Stimulated activated CD4-positive, alpha-beta T cell treated with anti-CD3 and anti-CD28 coated beads, Interleukin-12 subunit alpha, Interleukin-12 subunit beta, amount 100 ng/mL, for 48 hours (primary cell): ENCODE measurements around the gene PNPLA2.

Experiments
- DNase-seq, 3 donors: peaks; one replicate each; pipeline ENCODE4 v3.0.0-alpha.2; 2020; ENCODE audit warnings: low read depth in 2 of 3, low spot score in 1 of 3

The PNPLA2 gene

DNA sequence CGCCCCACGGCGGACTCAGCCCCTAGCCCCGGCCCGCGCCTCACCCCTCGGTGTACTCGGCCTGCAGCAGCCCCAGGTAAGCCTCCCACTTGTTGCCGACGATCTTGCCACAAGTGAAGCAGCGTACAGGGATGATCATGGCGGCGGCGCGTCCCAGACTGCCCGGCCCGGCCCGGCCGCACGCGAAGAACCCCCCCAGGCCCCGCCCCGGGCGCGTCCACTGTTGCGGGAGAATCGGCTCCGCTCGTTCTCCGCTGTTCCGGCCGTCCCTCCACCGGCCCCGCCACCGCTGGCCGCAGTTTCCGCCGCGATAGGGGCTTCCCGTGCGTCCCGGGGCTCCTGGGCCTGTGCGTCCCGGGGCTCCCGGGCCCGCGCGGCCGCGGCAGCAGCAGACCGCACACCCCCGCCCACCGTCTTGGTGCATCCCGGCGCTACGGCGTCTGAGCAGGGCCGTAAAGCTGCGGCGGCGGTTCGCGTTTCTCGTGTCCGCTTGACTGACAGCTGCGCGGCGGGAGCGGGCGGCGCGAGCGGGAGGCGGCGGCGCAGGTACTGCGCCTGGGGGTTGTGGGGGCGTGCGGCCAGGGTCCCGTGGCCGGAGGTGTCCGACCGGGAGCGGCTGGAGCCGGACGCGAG, 23.8 kb downstream of the PNPLA2 start, which contains the start of the genes POLR2L and TSPAN4:
TSS of gene POLR2L (minus strand) at position 160 of the 633 bp plus-strand sequence. CDS start at position 139, 21 bp downstream.
TSS of gene TSPAN4 (plus strand) at position 483 of the 633 bp plus-strand sequence. CDS start 7,453 bp downstream, outside the sequence.
- peak; percentile 77 to 87 (median 81) for DNase-seq

DNA sequence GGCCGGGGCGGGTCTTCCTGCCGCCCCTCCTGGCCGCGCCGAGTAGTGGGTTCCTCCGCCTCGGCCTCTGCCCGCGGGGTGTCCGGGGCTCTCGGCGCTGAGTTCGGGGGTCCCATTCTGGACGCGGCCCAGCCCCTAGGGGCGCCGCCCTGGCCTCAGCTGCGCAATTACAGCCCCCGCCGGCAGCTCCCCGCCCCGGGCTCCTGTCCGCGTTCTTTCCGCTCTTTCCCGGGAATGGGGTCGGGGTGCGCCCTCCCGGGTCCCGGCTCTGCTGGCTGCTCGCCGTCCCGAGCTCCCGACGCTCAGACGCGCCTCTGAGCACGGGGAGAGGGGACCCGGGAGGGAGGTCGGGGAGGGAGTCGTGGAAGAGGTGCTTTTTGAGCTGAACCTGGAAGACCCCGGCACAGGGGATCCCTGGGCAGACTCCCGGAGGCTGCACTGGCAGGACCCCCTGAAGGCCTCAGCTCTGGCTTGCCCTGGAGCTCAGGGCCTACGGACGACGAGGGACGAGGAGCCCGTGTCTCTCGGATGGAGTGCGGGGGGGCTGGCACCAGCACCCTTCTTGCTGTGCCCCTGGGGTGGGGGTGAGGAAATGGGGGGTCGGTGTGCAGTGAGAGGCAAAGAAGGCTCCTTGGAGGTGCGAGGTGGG, 24.5 kb downstream of the PNPLA2 start:
- no peak for DNase-seq

DNA sequence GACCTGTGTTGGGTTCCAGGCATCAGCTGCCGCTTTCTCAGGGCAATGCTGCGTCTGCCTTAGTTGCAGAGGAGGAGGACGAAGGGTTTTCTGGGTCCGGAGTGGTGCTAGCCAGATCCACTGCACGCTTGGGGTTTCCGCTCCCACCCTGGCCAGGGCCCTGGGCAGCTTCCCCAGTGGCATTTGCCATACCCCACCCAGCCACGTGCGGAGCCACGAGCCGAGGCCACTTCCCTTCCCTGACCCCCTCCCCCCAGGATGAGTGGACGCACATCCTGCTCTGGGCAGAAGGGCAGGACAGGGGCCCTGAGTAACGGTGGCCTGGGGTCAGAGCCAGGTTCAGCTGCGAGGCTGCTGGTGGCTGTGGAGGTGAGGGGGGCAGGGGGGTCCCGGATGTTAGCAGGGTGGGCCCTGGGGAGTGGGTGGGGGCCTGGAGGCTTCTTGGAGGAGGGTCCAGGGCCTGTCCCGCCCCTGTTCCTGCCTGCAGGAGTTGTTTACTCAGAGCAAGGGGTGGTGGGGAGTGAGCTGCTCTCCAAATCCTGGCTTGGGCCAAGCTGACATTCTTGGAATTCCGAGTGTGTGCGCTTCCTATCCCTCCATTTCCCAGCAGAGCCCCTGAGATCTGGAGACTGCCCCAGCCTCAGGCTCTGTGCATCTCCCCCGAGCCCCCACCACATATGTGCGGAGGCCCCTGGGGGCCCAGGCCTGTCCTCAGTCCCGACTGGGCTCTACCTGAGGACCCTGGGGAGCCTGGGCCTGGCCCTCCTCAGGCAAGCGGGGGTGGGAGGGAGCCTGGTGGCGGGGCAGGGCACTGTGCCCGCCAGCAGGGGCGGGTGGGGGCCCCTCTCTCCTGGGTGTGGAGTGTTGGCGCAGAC, 25.3 kb downstream of the PNPLA2 start:
- no peak for DNase-seq

DNA sequence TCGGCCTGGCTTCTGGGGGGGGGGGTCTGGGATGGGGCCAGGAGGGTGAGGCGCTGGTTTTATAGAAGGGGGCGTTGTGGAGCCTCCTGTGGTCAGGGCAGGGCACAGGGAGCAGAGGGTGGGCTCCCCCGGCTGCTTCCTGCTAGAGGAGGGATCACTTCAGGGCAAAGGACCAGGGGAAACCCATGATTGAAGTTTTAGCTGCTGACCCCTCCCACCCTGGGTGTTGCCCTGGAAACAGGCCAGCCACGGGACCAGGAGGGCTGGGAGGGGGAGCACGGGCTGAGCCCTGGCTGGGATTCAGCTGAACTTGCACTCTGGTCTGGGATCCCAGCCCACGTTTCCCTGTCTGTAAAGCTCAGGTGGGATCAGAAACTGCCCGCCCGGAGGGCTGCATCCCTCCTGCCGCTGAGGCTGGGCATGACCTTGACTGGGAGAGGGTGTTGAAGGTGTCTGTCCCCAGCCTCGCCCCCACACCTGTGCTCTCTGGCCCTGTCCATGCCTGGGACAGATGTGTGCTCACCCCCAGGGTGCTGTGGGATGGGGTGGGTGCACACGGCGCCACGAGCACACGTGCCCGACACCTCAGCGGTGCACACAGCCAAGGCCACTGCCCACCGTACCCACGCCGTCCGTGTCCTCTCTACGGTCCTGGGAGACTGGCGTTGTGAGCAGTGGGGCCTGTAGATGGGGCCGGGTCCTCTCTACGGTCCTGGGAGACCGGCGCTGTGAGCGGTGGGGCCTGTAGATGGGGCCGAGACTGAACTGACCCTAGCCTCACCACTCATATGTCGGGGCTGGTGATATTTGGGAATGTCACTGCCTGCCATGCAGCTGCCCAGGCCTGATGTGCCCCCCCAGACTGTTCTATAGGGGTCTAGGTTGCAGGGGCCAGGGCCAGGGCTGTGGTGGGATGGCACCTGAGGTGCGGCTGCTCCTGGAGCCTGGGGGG, 26.3 kb downstream of the PNPLA2 start:
- DNase-seq, result no peak

DNA sequence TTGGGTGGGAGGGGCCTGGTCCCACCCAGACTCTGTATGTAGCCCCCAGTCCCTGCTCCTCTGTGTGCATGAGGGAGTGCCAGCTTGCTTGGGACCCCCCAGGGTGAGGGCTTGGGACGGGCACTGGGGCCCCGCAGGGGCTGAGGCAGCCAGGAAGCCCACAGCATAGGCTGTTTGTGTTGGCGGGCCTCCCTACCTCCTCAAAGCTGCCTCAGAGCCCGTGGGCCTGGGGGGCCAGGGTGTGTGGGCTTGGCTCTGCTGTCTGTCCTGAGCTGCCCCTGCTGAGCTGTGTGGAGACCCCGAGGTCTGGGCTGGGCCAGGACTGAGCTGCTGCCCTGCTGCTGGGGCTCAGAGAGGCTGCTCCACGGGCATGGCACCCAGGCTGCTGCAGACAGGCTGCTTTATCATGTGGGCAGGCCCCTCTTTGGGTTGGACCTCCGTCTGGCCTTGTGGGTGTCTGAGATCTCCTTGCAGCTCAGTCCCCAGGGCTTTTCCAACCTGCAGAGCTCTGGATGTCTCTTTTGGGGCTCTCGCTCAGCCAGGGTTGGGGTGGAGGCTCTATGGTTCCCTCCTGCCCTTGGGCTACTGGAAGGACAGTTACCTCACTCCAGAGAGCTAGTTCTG, 27.3 kb downstream of the PNPLA2 start:
- DNase-seq, result no peak

DNA sequence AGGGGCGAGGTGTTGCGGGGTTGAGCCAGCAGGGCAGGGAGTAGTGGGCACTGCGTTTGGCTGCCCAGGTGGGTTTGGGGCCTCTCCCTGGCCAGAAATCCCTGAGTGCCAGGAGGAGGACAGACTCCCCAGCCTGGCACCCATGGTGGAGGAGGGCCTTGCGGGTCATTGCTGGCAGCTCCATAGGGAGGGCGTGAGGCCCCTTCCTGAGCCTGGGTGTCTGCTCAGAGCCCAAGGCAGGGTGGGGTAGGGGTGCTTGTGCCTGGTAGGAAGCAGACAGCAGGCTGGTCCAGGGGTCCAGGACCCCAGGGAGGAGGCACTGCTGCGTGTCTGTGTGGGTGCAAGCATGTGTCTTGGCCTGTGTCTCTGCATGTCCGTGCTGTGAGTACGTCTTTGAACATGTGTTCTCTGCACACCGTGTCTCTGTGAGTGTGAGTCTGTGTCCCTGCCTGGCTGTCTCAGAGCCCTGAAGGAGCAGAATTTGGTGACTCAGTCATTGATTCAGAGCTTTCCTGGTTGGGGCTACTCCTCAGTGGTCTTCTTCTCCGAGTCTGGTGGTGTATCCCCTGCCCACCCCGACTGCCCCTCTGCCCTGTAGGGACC, 27.9 kb downstream of the PNPLA2 start:
- no peak for DNase-seq

DNA sequence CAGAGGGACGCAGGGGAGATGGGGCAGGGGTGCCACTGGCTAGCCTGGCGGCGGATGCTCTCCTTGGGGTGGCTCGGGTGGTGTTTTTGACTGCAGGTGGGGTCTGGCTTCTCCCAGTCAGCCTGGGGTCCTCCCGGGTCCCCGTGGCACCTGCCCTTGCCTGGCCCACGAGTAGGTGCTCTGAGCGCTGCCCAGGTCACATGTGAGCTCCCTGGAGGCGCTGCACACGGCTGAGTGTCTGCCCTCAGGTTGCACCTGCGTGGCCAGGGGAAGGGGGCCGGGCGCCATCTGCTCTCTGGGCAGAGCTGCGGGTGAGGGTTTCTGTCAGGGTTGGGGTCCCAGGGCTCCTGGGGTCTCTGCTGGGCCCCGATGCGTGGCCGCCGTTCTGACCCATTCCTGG, 29.2 kb downstream of the PNPLA2 start:
- DNase-seq, result no peak

DNA sequence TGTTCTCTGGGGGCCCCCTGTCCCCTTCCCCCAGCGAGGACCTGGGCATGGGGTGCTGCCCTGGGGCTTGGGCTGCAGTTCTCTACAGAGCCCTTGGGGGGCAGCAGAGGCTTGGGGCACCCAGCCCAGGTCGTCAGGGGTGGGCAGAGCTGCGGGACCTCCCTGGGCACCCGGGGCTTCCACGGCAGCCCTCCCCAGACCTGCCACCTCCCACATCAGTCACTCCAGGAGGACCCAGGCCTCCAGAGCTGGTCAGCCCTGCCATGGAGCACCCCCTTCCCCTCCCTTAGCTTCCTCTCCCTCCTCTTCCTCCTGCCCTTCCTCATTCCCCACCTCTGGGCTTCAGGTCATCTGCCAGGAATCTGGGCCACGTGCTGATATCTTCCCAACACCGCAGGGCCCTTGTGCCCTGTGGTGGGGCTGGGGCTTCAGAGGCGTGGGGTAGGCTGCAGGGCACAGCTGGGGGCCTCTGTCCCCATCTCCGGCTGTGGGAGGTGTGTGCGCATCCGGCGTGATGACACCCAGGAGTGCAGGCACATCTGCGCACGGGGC, 29.7 kb downstream of the PNPLA2 start:
- DNase-seq, result peak in 2 of 3 donors; percentile 56 to 70

DNA sequence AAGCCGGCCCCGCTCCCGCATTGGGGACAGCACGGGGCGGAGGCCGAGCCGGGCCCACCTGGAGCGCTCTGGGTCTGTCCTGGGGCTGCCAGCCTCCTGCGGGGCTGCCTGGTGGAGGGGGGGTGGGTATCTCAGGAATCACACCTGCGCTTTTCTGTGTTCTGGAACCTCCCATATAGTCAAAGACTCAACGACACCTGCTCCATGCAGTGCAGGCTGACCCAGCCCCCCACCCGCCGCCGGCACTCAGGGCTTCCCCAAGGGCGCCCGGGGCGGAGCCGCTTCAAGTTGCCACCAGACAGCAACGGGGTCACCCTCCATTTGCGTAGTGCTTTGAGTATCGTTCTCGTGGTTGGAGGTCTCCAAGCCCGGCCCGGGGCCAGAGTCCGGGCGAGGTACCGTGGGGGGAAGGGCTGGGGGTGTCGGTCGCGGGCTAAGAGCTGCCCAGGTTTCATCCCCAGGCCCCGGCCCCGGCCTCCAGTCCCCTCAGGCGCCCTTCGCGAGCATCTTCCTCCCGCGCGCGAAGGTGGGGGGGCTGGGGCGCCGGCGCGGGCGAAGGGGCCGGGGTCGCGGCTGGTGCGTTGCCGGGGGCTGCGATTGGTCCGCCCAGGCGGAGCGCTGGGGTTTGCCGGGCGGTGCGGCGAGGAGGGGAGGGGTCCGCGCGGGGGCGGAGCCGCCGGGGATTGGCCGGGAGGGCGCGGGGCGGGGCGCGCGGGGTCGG, 30.6 kb downstream of the PNPLA2 start:
- no peak for DNase-seq

DNA sequence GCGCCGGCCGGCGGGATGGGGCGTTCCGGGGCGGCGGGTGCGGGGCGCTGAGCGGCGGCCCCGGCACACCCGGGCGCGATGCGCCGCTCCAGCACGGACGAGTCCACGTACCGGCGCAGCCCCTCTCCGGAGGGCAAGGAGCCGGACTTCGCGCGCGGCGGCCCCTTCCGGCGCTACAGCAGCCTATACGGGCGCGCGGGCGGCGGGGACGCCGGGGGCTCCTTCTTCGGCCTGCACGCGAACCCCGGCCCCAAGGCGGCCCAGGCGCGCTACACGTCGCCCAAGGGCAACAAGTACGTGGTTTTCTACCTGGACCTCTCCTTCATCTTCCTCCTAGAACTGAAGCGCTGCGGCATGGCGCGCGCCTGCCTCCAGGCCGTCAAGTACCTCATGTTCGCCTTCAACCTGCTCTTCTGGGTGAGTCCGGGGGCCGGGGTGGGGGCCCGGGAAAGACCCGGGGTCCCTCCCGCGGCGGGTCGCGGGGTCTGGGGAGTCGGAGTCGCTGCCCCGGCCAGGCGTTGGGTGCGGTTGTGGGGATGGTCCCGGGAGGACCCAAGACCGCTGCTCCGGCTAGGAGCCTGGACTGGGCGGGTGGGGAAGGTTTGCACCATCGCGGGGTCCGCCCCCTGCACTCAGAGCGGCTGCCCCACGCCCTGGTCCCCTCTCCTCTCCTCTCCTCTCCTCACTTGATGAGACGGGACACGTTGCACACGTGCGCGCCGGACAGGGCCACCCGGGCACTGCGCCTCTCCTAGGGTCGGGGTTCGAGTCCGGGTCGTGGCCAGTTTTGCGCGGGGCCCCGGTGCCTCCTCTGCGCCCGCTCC, 31.4 kb downstream of the PNPLA2 start:
- no peak for DNase-seq

DNA sequence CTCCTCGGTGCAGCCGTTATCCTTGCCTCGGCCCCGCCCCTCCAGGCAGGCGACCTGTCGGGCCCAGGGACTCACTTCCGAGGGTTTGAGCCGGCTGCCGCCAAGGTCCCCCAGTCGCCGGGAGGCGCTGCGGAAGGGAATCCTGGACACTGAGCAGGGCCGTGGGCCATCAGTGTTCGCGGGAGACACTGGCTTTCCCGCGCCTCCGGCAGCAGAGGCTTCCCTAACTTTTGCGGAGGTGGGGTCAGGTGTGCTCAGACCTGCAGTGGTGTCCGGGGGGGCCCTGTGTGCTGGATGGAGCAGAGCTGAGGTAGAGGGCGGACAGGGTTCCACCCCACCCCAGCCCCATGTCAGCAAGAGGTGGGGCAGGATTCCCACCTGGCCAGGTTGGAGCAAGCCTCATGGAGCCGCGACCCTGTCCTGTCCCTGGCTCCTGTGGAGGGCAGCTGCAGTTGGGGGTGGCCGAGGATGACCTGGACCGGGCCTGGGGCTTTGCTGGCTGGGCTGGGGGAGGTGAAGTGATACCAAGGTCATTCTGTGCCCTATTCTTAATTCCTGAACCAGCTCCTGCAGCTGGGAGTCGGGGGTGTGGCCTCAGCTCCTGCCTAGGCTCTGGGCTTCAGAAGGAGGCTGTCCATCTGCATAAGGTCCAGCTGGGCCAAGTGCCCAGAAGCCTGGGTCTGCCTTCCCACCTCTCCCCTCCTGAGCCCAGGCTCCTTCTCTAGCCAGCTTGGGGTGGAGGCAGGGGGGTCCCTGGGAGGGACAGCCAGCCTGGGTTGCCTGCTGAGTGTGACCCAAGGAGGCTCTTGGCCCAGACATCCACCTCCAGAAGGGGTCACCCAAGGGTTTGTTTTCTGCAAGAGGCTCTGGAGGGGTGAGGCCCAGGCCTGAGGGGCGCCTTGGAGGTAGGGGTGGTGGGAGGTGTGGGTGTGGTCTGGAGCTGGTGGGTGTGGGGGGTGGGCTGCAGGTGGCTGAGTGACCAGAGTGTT, 32.4 kb downstream of the PNPLA2 start:
- no peak for DNase-seq

DNA sequence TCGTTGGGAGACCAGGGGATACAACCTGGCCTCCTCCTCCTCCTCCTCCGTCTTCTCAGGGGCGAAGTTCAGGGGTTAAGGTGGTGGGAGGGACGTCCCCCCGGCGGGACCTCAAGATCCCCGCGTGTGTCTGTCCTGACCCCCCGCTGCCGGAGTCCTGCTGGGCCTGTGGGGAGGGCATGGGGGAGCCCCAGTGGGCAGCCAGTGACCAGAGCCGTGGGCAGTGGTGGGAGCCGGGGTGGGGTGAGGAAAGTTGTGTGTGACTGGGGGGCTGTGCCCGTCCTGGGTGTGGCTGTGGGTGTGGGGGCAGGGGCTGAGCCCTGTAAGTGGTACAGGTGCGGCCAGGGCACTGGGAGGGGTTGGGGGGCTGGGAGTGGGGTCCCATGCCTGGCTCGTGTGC, 34.0 kb downstream of the PNPLA2 start:
- no peak for DNase-seq

DNA sequence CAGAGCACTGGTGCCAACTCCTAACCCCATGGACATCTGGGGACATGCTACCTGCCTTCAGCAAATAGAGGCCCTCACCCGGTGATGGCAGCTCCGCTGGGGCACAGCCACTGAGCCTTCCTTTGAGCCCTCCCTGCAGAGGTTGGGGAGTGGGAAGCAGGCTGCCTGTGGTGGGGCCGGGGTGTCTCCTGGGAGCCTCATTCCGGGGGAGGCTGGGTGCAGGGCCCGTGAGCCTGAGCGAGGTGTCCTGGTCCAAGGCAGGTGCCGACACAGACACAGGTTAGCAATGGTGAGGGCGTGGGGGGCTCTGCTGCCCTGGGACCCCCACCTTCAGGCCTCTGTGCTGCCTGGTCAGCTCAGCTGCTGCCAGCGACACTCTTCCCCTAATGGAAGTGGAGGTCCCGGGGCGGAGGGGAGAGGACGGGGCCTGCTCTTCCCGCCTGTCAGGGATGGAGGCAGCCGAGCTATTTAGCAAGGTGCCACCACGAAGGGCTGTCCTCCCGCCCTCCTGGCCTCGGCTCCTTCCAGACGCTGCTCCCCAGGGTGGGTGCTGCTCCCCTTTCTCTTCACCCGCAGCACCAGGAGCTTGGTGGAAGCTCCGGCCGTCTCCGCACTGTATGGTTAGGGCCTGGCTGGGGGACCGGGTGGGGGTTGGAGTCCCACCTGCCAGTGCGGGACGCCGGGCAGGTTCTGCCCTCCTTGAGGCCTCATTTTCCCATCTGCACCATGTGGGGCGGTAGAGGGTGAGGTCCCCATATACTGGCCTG, 35.2 kb downstream of the PNPLA2 start:
- DNase-seq, result no peak

DNA sequence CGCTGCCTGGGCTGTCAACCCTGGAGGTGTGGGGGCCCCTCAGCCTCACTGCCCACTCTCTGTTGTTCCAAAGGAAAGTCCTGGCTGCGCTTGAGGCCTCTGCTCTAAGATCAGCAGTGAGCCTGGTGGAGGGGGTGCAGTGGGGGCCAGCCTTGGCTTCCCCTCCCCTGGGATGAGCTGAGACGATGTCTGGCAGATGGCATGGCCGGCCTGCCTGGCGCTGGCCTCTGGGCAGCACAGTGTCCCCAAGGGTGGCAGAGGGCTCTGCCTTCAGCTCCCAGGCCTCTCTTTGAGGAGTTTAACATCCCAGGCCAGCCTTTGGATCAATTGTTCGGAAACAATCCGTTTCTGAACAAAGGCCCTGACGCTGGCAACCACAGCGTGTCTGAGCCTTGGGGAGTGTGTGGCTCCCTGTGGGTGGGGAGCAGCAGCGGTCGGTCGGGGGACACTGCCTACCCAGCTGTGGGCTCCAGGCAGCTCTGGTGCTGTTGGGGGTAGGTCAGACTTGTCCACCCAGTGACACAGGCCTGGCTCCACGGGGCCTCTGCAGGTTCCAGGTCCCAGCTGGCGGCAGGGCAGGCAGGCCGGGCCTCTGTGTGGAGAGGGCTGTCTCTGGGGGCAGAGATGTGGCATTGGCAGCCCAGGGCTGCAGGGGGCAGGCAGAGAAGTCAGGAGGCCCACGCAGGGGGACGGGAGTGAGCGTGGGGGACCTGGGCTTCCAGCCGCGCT, 36.1 kb downstream of the PNPLA2 start:
- no peak for DNase-seq

DNA sequence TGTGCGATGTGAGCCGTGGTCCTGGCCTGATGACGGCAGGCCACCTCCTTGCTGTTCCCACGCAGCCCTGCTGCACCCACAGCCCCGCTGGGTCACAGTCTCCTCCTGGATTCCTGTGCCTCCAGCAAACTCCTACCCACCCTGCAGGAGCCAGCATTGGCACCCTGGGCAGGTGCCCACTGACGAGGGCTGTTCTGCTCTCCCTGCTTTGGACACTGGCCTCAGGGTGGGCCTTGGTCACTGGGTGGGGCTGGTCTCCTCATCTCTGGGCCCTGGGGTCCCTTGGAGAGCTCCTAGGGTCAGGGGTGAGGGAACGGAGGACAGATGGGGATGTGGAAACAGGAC, 36.6 kb downstream of the PNPLA2 start:
- no peak for DNase-seq

DNA sequence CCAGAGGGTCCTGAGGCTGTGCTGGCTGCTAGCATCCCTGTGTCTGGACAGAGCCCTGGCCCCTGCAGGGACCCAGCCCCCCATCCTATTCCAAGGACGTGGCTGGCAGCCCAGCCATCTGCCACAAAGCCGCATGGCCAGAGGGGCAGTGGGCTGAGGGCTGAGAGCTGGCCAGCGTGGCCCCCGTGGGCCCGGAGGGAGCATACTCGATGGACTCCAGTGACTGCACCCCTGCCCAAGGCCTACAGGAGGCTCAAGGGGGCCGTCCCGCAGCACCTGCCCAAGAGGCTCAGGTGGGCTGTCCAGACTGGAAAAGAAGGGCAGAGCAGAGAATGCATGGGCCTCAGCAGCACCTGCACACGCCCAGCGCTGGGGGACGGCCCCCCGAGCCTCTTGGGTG, 37.1 kb downstream of the PNPLA2 start:
- no peak for DNase-seq
